NCI-H2107 treated with DMSO at 0.1 percent for 48 hours (cell line): ENCODE results near the gene HABP2.

Experiments used
- DNase-seq: peaks from one replicate; lab custom pipeline; 2025; ENCODE audit not compliant: unreplicated experiment; lab: John Stamatoyannopoulos, UW

Gene HABP2

GRCh38 chr10:113627836-113628235 is 75.0 kb downstream of the HABP2 start:
- no peak for DNase-seq

DNA sequence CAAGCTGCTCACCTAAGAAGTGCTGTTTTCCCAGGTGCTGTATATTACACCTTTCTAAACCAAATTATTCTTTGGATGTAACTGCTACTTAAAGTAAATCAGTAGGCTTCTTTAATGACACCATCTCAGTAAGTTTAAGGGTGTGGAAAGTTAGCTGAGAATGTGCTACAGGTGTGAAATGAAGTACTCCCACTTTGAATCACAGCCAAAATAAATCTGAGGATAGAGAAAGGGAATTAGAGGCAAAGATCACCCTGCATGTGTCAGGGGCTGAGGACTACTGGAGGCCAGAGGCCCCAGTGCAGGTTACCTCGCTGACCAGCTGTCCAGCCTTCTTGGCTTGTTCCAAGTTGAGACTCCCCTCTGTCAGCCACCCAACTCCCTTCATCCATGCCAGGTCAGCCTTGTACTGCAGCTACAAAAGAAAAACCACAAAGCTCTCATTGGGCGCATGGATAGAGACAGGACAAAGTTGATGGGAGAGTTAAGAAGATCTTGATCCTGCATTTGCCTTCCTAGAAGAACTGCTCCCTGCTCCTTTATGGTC is 75.8 kb downstream of the HABP2 start:
- DNase-seq: no peak

GRCh38 chr10:113630929-113631533 is 78.2 kb downstream of the HABP2 start:
- DNase-seq: no peak

DNA sequence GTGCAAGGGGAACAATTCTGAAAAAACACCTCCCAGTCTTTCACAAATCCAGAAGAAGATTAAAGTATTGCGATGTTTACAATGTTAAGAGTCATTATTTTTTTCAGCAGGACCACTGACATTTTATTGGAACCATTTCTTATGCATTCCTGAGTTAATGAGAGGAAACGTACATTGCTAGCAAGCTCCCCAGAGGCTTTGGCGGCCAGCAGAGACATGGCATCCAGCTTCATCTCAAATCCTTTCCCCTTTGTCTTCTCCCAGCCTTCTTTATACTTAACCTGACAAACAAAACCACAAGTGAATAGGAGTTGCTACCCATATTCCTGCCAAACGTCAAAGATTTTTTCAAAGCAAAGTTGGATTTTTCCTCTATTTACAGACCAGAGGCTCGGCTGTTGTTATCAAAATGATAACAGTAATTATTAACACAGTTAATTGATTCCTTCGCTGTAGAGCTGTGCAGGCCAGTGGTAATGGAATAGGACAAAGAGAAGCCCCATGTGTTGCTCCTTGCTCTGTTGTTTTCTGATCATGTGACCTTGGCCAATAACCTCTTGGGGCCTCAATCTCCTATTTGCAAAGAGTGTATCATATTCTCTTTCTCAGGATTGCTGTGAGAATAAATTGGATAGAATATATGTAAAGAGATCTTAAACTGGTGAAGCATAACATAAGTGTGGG is 79.0 kb downstream of the HABP2 start:
- peak; percentile 53 for DNase-seq
